Measurements from ENCODE around the gene FNDC11.

- TF ChIP-seq CTCF (IDR thresholded peaks at IDR 0.05), result no peak
- no peak for TF ChIP-seq POLR2A (IDR thresholded peaks at IDR 0.05)
These were observed 49.3 kb upstream of the FNDC11 start for GRCh38 chr20:63504642-63505041.
